ENCODE data around the gene SFSWAP. TPM values are rescaled to one million over a fixed set of nuclear protein-coding genes. Genes with fewer than 3 reads are reported as not detected.
A peak's percentile ranks its signal among the peaks of the same experiment; 100 is the strongest.

Gene SFSWAP
- total and polyA plus RNA-seq, 12 donors, result 14.0 to 94.0 (median 29.1) TPM

- H3K36me3 ChIP-seq (replicated peaks in 1 of 2), result no peaks in the 10 kb centered on the region
Observed at GRCh38 chr12:131693149-131693548, 17.7 kb upstream of the SFSWAP start.

GRCh38 chr12:131694116-131694838 lies 16.6 kb upstream of the SFSWAP start:
- Histone ChIP-seq H3K27ac (no peak overlapping the region), H3K9me3 (replicated peaks in 1 of 3) (no peaks in the 10 kb centered on the region), H3K36me3 (replicated peaks in 1 of 2) (no peaks in the 10 kb centered on the region), H3K4me1 (replicated peaks in 1 of 2) (no peaks in the 10 kb centered on the region), H3K4me3 (no peak overlapping the region), H3K27me3 (peaks cover 3% of the 10 kb centered on the region)
- intact Hi-C loops (cut with DNase I), result no loop called here
- no peak for TF ChIP-seq CTCF (IDR thresholded peaks at IDR 0.05)
- TF ChIP-seq POLR2A (IDR thresholded peaks at IDR 0.05), result no peak
- DNase-seq, result peak in 1 of 7 donors; percentile 28
- 61 to 77% (median 71%) methylated on average over 8 to 11 of the region's 11 CpGs for WGBS, 4 donors

More at GRCh38 chr12:131693149-131693548, 17.7 kb upstream of the SFSWAP start:
- no peaks in the 10 kb centered on the region for H3K9me3 ChIP-seq (replicated peaks in 1 of 3)
- intact Hi-C loops (cut with DNase I), result no loop called here
- H3K4me1 ChIP-seq (replicated peaks in 1 of 2), result no peaks in the 10 kb centered on the region
- TF ChIP-seq CTCF (IDR thresholded peaks at IDR 0.05) (no peak), POLR2A (IDR thresholded peaks at IDR 0.05) (no peak)
- no peak overlapping the region for H3K4me3 ChIP-seq
- WGBS, 4 donors, result 66 to 70% (median 67%) methylated on average over 8 to 10 of the region's 10 CpGs
- peak in 1 of 7 donors; percentile 25 for DNase-seq
- H3K27me3 ChIP-seq, result peaks cover 4% of the 10 kb centered on the region
- H3K27ac ChIP-seq, result no peak overlapping the region

DNA sequence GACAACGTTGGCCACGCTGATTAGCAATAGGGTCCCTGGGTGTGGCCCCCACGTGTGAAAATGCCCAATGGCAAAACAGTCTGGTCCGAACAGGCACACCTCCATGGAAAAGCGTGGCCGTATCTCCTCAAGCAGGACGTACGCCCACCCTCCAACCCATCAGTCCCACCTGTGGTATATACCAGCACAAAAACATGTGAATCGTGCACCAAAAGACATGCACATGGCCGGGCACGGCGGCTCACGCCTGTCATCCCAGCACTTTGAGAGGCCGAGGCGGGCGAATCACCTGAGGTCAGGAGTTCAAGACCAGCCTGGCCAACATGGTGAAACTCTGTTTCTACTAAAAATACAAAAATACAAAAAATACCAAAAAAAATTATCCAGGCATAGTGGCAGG lies 14.9 kb upstream of the SFSWAP start:
- Histone ChIP-seq H3K4me1 (replicated peaks in 1 of 2) (no peaks in the 10 kb centered on the region), H3K27me3 (no peaks in the 10 kb centered on the region), H3K27ac (no peak overlapping the region), H3K4me3 (no peak overlapping the region), H3K36me3 (replicated peaks in 1 of 2) (no peaks in the 10 kb centered on the region), H3K9me3 (replicated peaks in 1 of 3) (no peaks in the 10 kb centered on the region)
- 72 to 81% (median 78%) methylated on average over 11 to 16 of the region's 16 CpGs for WGBS, 4 donors
- TF ChIP-seq POLR2A (IDR thresholded peaks at IDR 0.05) (no peak), CTCF (IDR thresholded peaks at IDR 0.05) (no peak)
- intact Hi-C loops (cut with DNase I), result no loop called here
- peak in 1 of 7 donors; percentile 31 for DNase-seq

DNA sequence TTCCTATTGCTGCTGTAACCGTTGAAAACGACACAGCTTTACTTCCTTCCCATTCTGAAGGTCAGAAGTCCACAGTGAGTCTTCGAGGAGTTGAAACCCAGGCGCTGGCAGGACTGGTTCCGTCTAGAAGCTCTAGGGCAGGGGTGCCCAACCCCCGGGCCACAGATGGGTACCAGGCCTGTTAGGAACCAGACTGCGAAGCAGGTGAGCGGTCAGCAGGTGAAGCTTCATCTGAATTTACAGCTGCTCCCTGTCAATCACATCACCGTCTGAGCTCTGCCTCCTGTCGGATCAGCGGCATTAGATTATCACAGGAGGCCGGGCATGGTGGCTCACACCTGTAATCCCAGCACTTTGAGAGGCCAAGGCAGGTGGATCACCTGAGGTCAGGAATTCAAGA lies 12.6 kb upstream of the SFSWAP start:
- TF ChIP-seq POLR2A (IDR thresholded peaks at IDR 0.05) (no peak), CTCF (IDR thresholded peaks at IDR 0.05) (no peak)
- H3K27ac ChIP-seq, result no peak overlapping the region
- peak in 1 of 7 donors; percentile 46 for DNase-seq
- WGBS, 4 donors, result 67 to 75% (median 72%) methylated on average over 8 to 12 of the region's 12 CpGs
- H3K9me3 ChIP-seq (replicated peaks in 1 of 3), result peaks cover 0 to 4% (median 0%) of the 10 kb centered on the region in 3 donors
- H3K4me3 ChIP-seq, result no peak overlapping the region
- H3K4me1 ChIP-seq (replicated peaks in 1 of 2), result no peaks in the 10 kb centered on the region
- intact Hi-C loops (cut with DNase I), result no loop called here
- no peaks in the 10 kb centered on the region for H3K27me3 ChIP-seq
- no peaks in the 10 kb centered on the region for H3K36me3 ChIP-seq (replicated peaks in 1 of 2)

Measured in adrenal gland (tissue), 12 donors.